Left kidney (tissue), 2 donors: ENCODE results near the gene HIPK3. TPM values are rescaled to one million over a fixed set of nuclear protein-coding genes. Genes with fewer than 3 reads are reported as not detected.

Experiments used
- DNase-seq: peaks from one replicate; pipeline ENCODE4 v3.0.0-alpha.2; 2013
- polyA plus RNA-seq: library from polyadenylated mRNA; unstranded; fragments of 120-200 nt; gene quantifications from one replicate; pipeline ENCODE4 v1.2.1, GENCODE V29; 2013; ENCODE audit not compliant: insufficient read length

Gene HIPK3
- polyA plus RNA-seq, 1 donor = 53.6 TPM

- DNase-seq = no peak
Observed at GRCh38 chr11:33390944-33391892, 134.0 kb downstream of the HIPK3 start.

- no peak for DNase-seq
Observed at GRCh38 chr11:33391893-33392251, 134.7 kb downstream of the HIPK3 start.

- no peak for DNase-seq
Observed at GRCh38 chr11:33394431-33395109, 137.4 kb downstream of the HIPK3 start.

- no peak for DNase-seq
Observed at GRCh38 chr11:33396361-33396760, 139.2 kb downstream of the HIPK3 start.

- no peak for DNase-seq
Observed at GRCh38 chr11:33399421-33399820, 142.2 kb downstream of the HIPK3 start.

- no peak for DNase-seq
Observed at GRCh38 chr11:33402066-33402465, 144.9 kb downstream of the HIPK3 start.

- no peak for DNase-seq
Observed at GRCh38 chr11:33403344-33403743, 146.2 kb downstream of the HIPK3 start.

GRCh38 chr11:33405834-33406602, 148.8 kb downstream of the HIPK3 start:
- DNase-seq = no peak

Other genes with a start within 250 kb of the HIPK3 start
- gene DEPDC7, start 241.5 kb upstream of the HIPK3 start, polyA plus RNA-seq = 8.6 TPM
- gene TCP11L1, start 217.8 kb upstream of the HIPK3 start, polyA plus RNA-seq = 15.6 TPM
- 67.3 TPM for gene CSTF3, start 95.9 kb upstream of the HIPK3 start, polyA plus RNA-seq
- 2.0 TPM for gene KIAA1549L, start 118.7 kb downstream of the HIPK3 start, polyA plus RNA-seq